NCI-H1105 treated with DMSO at 0.1 percent for 48 hours (cell line): ENCODE measurements around the gene KANSL1L.

ENCODE experiments used
- DNase-seq: peaks from one replicate; lab custom pipeline; 2025; lab: John Stamatoyannopoulos, UW

The KANSL1L gene

DNA sequence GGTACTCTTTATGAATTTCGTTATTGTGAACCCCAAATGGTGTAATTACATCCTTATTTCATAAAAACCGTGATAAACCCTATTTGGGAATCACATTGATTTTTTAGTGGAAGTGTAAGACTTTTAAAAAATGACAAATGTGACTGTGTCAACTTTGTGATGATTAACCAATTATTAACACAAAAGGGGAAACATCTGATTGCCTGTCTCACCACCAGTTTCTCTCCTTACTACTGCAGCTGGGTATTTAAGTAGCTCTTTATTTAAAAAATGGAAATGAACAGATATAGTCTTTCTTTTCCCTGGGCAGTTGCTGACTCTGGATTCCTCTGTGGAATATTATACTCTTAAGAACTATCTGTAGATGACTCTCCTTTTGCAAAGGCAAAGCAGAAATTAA, 180.4 kb downstream of the KANSL1L start:
- DNase-seq: no peak

DNA sequence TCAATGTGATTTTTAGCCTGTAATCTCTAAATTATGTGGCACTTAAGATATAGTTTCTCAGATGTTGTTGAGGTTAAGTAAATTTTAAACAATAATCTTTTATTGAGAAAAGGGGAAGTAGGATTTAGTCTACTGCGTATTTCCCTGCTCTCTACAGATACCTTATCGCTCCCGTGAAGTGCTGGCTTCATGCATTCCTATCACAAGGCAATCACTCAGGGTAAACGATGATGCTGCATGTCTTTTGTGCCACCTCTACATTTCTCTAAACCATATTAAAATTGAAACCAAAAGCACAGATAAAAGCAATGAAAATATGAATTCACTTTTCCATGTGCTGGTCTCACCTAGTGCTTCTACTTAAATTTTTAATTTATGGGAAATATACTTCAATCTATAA, 183.2 kb downstream of the KANSL1L start:
- DNase-seq: no peak

GRCh38 chr2:209986415-209986814, 184.8 kb downstream of the KANSL1L start:
- no peak for DNase-seq

GRCh38 chr2:209985874-209986273, 185.3 kb downstream of the KANSL1L start:
- DNase-seq: no peak

DNA sequence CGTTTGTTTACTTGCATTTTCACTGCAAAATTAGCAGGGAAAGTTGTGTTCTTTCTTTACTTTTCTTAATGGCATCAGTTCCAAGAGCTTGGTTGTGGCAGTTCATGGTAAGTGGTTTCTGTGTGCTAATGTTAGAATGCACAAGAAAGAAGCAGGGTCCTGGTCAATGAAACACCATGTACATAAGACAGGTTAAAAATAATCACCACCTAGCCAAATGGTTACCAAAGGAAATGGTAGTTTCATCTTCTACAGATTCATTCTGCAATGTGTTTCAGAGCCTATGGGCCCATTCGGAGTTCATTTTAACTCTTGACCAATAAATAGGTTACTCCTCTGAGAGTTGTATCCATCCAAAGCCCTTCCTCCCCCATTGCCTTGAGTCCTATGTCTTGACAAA, 186.9 kb downstream of the KANSL1L start:
- no peak for DNase-seq

DNA sequence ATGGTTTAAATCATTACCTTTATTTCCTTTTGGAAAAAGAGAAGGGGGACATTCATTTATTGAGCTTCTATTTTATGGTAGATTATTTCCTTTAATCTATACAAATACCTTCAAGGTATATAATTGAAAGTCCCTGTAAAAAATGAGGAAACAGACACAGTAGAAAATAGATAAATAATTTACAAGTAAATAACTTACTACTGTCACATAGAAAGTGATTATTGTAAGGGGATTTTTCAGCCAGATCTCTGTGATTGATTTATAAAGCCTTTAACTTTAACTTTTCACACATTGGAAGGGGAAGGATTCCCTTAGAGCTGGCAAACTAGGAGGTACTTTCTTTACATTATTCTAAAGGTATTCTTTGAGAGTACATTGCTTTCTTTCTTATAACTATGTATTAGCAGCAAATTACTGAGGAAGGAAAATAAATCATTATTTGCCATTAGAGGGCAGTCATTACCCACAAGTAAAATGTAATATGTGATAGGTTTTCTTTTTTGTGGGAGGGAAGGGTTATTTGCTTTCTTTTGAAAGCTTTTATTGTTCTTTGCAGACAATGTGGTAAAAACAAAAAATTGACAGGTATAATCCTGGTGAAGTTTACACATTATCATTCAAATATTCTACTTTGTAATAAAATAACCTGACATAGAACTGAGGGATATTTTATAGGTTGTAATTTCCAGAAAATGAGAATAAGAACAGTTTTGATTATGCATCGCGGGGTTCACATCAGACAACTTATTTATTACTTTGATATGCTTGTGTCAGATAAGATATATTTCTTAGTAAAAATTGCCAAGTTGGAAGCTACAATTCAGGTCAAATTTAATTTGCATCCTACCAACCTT, 193.6 kb downstream of the KANSL1L start:
- DNase-seq: peak; percentile 59

GRCh38 chr2:209976698-209977385, 194.4 kb downstream of the KANSL1L start:
- no peak for DNase-seq

- DNase-seq: no peak
Measured at GRCh38 chr2:209974576-209974975, 196.6 kb downstream of the KANSL1L start.

DNA sequence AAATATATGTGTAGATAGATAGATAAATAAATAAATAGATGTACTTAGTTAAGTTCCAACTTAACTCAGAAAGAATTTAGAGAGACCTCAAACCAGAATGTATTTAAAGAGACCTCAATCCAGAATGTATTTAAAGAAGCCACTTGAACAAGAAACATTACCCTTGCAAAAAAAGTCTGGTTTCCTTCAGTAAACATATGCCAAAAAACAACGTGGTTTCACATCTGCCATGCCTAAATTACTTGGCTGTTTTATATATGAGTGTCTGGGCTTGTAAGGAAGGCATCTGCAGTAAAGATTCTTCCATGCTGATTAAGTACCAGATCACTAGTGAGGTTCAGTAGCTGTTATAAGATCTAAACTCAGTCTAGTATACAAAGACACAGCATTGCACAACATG, 197.9 kb downstream of the KANSL1L start:
- no peak for DNase-seq
